HL-60 (cell line): ENCODE results near the gene GOLT1B.

ENCODE experiments used
- GABPA ChIP-seq: IDR thresholded peaks from 2 replicates; pipeline ENCODE4 v1.6.1; 2012; ENCODE audit warnings: low read depth
- POLR2AphosphoS5 ChIP-seq: IDR thresholded peaks from 2 replicates; pipeline ENCODE4 v1.6.1; 2012; ENCODE audit warnings: low read depth
- SPI1 ChIP-seq: IDR thresholded peaks from 2 replicates; pipeline ENCODE4 v1.6.1; 2012; ENCODE audit warnings: low read depth, mild to moderate bottlenecking, borderline replicate concordance
- TF ChIP-seq, protein P1 (sequence below): IDR thresholded peaks from one replicate; pipeline ENCODE4 v1.5.1; 2011; ENCODE audit warnings: low read length, control low read depth, inconsistent platforms; ENCODE audit not compliant: insufficient read depth

DNA sequence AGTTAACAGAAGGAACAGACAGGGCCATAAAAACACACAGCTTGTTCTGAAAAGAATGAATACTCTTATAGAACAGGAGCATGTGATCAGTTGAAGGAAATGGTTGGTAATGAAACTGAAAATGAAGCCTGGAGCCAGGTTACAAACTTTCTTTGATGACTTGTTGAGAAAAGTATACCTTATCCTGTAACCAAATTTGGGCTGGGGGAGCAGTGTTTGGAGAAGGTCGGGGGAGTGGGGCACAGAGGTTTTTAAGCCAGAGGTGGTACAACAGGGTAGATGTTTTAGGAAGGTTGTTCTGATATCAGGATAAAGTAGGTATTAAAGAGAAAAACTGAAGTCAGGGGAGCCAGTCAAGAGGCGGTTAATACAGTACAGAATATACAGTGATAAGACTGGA, 8.2 kb downstream of the GOLT1B start:
- TF ChIP-seq, protein P1, sequence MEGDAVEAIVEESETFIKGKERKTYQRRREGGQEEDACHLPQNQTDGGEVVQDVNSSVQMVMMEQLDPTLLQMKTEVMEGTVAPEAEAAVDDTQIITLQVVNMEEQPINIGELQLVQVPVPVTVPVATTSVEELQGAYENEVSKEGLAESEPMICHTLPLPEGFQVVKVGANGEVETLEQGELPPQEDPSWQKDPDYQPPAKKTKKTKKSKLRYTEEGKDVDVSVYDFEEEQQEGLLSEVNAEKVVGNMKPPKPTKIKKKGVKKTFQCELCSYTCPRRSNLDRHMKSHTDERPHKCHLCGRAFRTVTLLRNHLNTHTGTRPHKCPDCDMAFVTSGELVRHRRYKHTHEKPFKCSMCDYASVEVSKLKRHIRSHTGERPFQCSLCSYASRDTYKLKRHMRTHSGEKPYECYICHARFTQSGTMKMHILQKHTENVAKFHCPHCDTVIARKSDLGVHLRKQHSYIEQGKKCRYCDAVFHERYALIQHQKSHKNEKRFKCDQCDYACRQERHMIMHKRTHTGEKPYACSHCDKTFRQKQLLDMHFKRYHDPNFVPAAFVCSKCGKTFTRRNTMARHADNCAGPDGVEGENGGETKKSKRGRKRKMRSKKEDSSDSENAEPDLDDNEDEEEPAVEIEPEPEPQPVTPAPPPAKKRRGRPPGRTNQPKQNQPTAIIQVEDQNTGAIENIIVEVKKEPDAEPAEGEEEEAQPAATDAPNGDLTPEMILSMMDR, result no peak
- no peak for TF ChIP-seq GABPA
- TF ChIP-seq SPI1, result no peak
- TF ChIP-seq POLR2AphosphoS5, result no peak
